Stomach (tissue), 4 donors: ENCODE measurements around the gene ZNF609.

ENCODE experiments used
- EP300 ChIP-seq: sonication (generic); formaldehyde crosslinking; IDR thresholded peaks from one replicate; pipeline ENCODE4 v1.6.1; 2017; ENCODE audit warnings: antibody characterized with exemption
- POLR2A ChIP-seq, 4 donors: fragments of 450-650 bp; IDR thresholded peaks; one replicate each; pipeline ENCODE4 v1.6.1; 2016; ENCODE audit warnings: antibody characterized with exemption in 4 of 4, control low read depth in 2 of 4, mild to moderate bottlenecking in 1 of 4, moderate library complexity in 1 of 4
- POLR2AphosphoS5 ChIP-seq, 3 donors: sonication (generic); formaldehyde crosslinking; IDR thresholded peaks; one replicate each; pipeline ENCODE4 v1.6.1; 2016; ENCODE audit warnings: antibody characterized with exemption in 3 of 3
- TF ChIP-seq, protein P1 (sequence below), 7 experiments: fragments of 450-650 bp in 4 of 7; fragments of 200-600 bp in 3 of 7; sonication (generic) in 3 of 7; IDR thresholded peaks; one replicate each; pipeline ENCODE4 v1.5.1; 2016 to 2019; ENCODE audit warnings: antibody characterized with exemption in 7 of 7, control low read depth in 2 of 7, mild to moderate bottlenecking in 1 of 7

DNA sequence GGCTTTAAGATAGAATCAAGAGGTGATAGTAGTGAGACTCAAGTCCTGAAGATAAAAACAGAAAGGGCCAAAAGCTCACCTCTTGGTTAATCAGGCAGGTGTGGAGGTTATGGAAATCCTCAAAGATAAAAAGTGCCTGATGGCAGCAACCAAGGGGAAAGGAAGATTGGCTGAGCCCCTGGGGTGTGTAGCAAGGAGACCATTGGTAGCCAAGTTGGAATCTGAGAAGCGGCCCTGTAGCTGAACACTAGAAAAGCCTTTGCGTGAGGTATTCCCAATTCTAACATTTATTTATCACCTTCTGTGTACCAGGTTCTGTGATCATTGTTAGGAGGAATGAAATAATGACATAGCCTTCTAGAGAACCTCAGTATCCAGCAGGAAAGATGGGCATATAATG is 98.9 kb downstream of the ZNF609 start:
- TF ChIP-seq, protein P1, sequence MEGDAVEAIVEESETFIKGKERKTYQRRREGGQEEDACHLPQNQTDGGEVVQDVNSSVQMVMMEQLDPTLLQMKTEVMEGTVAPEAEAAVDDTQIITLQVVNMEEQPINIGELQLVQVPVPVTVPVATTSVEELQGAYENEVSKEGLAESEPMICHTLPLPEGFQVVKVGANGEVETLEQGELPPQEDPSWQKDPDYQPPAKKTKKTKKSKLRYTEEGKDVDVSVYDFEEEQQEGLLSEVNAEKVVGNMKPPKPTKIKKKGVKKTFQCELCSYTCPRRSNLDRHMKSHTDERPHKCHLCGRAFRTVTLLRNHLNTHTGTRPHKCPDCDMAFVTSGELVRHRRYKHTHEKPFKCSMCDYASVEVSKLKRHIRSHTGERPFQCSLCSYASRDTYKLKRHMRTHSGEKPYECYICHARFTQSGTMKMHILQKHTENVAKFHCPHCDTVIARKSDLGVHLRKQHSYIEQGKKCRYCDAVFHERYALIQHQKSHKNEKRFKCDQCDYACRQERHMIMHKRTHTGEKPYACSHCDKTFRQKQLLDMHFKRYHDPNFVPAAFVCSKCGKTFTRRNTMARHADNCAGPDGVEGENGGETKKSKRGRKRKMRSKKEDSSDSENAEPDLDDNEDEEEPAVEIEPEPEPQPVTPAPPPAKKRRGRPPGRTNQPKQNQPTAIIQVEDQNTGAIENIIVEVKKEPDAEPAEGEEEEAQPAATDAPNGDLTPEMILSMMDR (IDR thresholded peaks at IDR 0.05), result no peak
- TF ChIP-seq POLR2A (IDR thresholded peaks at IDR 0.05) (no peak), EP300 (no peak), POLR2AphosphoS5 (IDR thresholded peaks at IDR 0.05) (no peak)
